Endothelial cell of umbilical vein (primary cell): ENCODE measurements around the gene CYP46A1. TPM values are rescaled to one million over a fixed set of nuclear protein-coding genes. Genes with fewer than 3 reads are reported as not detected.

ENCODE experiments used
- BruUV-seq: library from RNA; stranded (reverse); fragments of 400-500 nt; replicated peaks from 2 replicates; lab custom pipeline; 2021; lab: Mats Ljungman, UMichigan
- CTCF ChIA-PET: fragments of 300-600, 350-600 bp; sonication (Branson Sonifier 250); formaldehyde crosslinking; loops from one replicate; lab custom pipeline; 2021; ENCODE audit warnings: antibody characterized with exemption, inconsistent platforms; lab: Charles Lee
- POLR2A ChIA-PET: fragments of 300-600, 350-600 bp; sonication (Branson Sonifier 250); formaldehyde crosslinking; loops from one replicate; lab custom pipeline; 2021; ENCODE audit warnings: antibody characterized with exemption, inconsistent platforms; lab: Charles Lee
- DNase-seq: peaks from one replicate; pipeline ENCODE4 v3.0.0-alpha.2; 2011; ENCODE audit warnings: low read depth, low spot score
- FAIRE-seq: peaks from 2 replicates; lab custom pipeline; 2011; peaks lifted over from hg19 to GRCh38; lab: Jason Lieb, UNC
- H2AFZ ChIP-seq: 2 replicates; pipeline ENCODE4 v1.6.0; 2012; ENCODE audit warnings: low read depth, low read length, control low read depth, inconsistent platforms
- H3K27ac ChIP-seq: 2 replicates; pipeline ENCODE4 v1.5.1; 2011; ENCODE audit warnings: low read depth, mild to moderate bottlenecking, control low read depth, low read length, moderate library complexity; ENCODE audit not compliant: insufficient read depth
- H3K27me3 ChIP-seq, 2 experiments: 2 replicates each; pipeline versions ENCODE4 v1.6.0 to v1.6.1; 2011; ENCODE audit warnings: low read length in 2 of 2, mixed read lengths in 1 of 2; ENCODE audit not compliant: control insufficient read depth in 2 of 2, insufficient read depth in 2 of 2
- H3K36me3 ChIP-seq, 2 experiments: 2 replicates in 1 of 2; 3 replicates in 1 of 2; pipeline ENCODE4 v1.5.1; 2011; ENCODE audit warnings: low read length in 2 of 2, mild to moderate bottlenecking in 1 of 2, moderate library complexity in 1 of 2; ENCODE audit not compliant: control insufficient read depth in 2 of 2, insufficient read depth in 2 of 2; ENCODE audit errors: extremely low read depth in 1 of 2
- H3K4me1 ChIP-seq: 3 replicates; pipeline ENCODE4 v1.5.1; 2011; ENCODE audit warnings: mild to moderate bottlenecking, low read length; ENCODE audit not compliant: control insufficient read depth, insufficient read depth; ENCODE audit errors: extremely low read depth
- H3K4me2 ChIP-seq: 2 replicates; pipeline ENCODE4 v1.6.1; 2011; ENCODE audit warnings: low read length, control low read depth, mixed read lengths; ENCODE audit not compliant: insufficient read depth
- H3K4me3 ChIP-seq, 3 experiments: fragments of 200-600 bp in 1 of 3; sonication (generic), shearing (Covaris generic) in 1 of 3; replicated peaks in 1 of 3; 2 replicates each; pipeline ENCODE4 v1.5.1; 2011 to 2016; ENCODE audit warnings: control low read depth in 3 of 3, low read length in 3 of 3, mild to moderate bottlenecking in 2 of 3, inconsistent platforms in 1 of 3, low read depth in 1 of 3, moderate library complexity in 1 of 3; ENCODE audit not compliant: insufficient read depth in 1 of 3
- H3K79me2 ChIP-seq: 2 replicates; pipeline ENCODE4 v1.6.0; 2012; ENCODE audit warnings: low read length, inconsistent platforms; ENCODE audit not compliant: control insufficient read depth, insufficient read depth
- H3K9ac ChIP-seq: replicated peaks from 2 replicates; pipeline ENCODE3; 2011; ENCODE audit warnings: low read length, control low read depth; ENCODE audit not compliant: insufficient read depth; ENCODE audit errors: extremely low read depth
- H3K9me1 ChIP-seq: replicated peaks from 3 replicates; pipeline ENCODE4 v1.6.0; 2011; ENCODE audit warnings: mild to moderate bottlenecking, low read length; ENCODE audit not compliant: control insufficient read depth, insufficient read depth; ENCODE audit errors: extremely low read depth
- H3K9me3 ChIP-seq: replicated peaks from 2 replicates; pipeline ENCODE4 v1.5.1; 2012; ENCODE audit warnings: low read length, inconsistent platforms; ENCODE audit not compliant: control insufficient read depth, insufficient read depth
- H4K20me1 ChIP-seq: replicated peaks from 2 replicates; pipeline ENCODE3; 2011; ENCODE audit warnings: mild to moderate bottlenecking, low read length; ENCODE audit not compliant: control insufficient read depth, insufficient read depth; ENCODE audit errors: extremely low read depth
- CTCF ChIP-seq, 2 donors: IDR thresholded peaks; 1 replicate in 1 of 2; 2 replicates in 1 of 2; pipeline ENCODE4 v1.5.1; 2011; ENCODE audit warnings: low read length in 2 of 2, mild to moderate bottlenecking in 2 of 2, moderate library complexity in 2 of 2, control low read depth in 1 of 2, inconsistent platforms in 1 of 2, low read depth in 1 of 2; ENCODE audit not compliant: insufficient read depth in 1 of 2; ENCODE audit errors: extremely low read depth in 1 of 2
- FOS ChIP-seq: IDR thresholded peaks from 2 replicates; pipeline ENCODE4 v1.6.1; 2011; ENCODE audit warnings: mild to moderate bottlenecking, low read length, moderate library complexity, borderline replicate concordance; ENCODE audit not compliant: insufficient read depth
- JUN ChIP-seq: IDR thresholded peaks from 2 replicates; pipeline ENCODE4 v1.6.1; 2011; ENCODE audit warnings: borderline replicate concordance, low read depth; ENCODE audit not compliant: insufficient read length, insufficient read depth
- MAX ChIP-seq: IDR thresholded peaks from 2 replicates; pipeline ENCODE4 v1.6.1; 2011; ENCODE audit not compliant: insufficient read depth, insufficient read length
- dilution Hi-C: fragments of 300-500 bp; cut with MboI; formaldehyde crosslinking; loops from one replicate; pipeline ENCODE4 v1.15.0; 2019; ENCODE audit warnings: low sequenced_read_pairs; ENCODE audit not compliant: extremely low pct_ligation_motif_present
- intact Hi-C: fragments of 100-400 bp; cut with micrococcal nuclease; formaldehyde crosslinking; loops from one replicate; pipeline ENCODE4 v1.10.0; 2022
- polyA plus RNA-seq, 4 experiments: library from polyadenylated mRNA; depleted of rRNA in 3 of 4; stranded (reverse) in 3 of 4; unstranded in 1 of 4; fragments of >200 nt; gene quantifications; 2 replicates each; pipeline versions ENCODE4 v1.2.1 to v1.2.3, GENCODE V29; 2011 to 2012; ENCODE audit warnings: missing spikeins in 1 of 4
- total RNA-seq: library from RNA; stranded (reverse); gene quantifications from 2 replicates; pipeline ENCODE4 v1.2.3, GENCODE V29; 2021

The CYP46A1 gene
- total and polyA plus RNA-seq, 2 donors (not counting 3 experiments of a cell fraction or from before 2014, with no cell fraction given), result 0.03 to 0.24 TPM

GRCh38 chr14:99753225-99754140 is 69.4 kb downstream of the CYP46A1 start:
- POLR2A ChIA-PET, result interaction anchor here (0.9 kb wide), 1 partner anchor 15 kb away, joined by 3 read pairs; no protein-coding TSS in a partner anchor
- H3K9me3 ChIP-seq, result no peaks in the 10 kb centered on the region
- intact Hi-C loops (loop anchor here (5.0 to 10.0 kb wide), 3 partner anchors 151 to 631 kb away; partner anchors contain the start of gene CCDC85C), dilution Hi-C loops (no loop called here)
- peak overlapping the region; percentile 45 for H3K9ac ChIP-seq
- no peaks in the 10 kb centered on the region for H3K9me1 ChIP-seq
- H3K27ac ChIP-seq, result peak overlapping the region; percentile 87
- H3K79me2 ChIP-seq, result no peaks in the 10 kb centered on the region
- no peaks in the 10 kb centered on the region for H4K20me1 ChIP-seq
- CTCF ChIA-PET, result interaction anchor here (1.0 to 4.8 kb wide), 7 partner anchors 10 to 41 kb away, joined by 3 to 26 read pairs (median 9); partner anchors contain the start of gene EML1
- DNase-seq (peak; percentile 35), FAIRE-seq (no peak)
- H3K4me3 ChIP-seq, result no peak overlapping the region
- no peaks in the 10 kb centered on the region for H3K27me3 ChIP-seq
- BruUV-seq, result no TSS peak
- peak overlapping the region; percentile 7 for H2AFZ ChIP-seq
- peaks cover 72% of the 10 kb centered on the region for H3K4me1 ChIP-seq
- TF ChIP-seq CTCF (IDR thresholded peaks at IDR 0.05; ENCODE audit: extremely low read depth in 1 of 2, insufficient read depth in 1 of 2, low read depth in 1 of 2, low read length in 2 of 2) (peak in 1 of 2 donors; percentile 2), MAX (no peak), JUN (no peak), FOS (no peak)
- H3K36me3 ChIP-seq, result no peaks in the 10 kb centered on the region
- no peak overlapping the region for H3K4me2 ChIP-seq
